Cerebellar nuclear complex (tissue), 1 donor: ENCODE measurements around the gene LNPEP.

ENCODE experiments used
- DNase-seq, 2 experiments: peaks; one replicate each; lab custom pipeline; 2025; lab: John Stamatoyannopoulos, UW

LNPEP gene

GRCh38 chr5:96935559-96936430, at the start of gene LNPEP:
Gene LNPEP, plus strand, starts transcription at chr5:96936080. Its CDS starts 76 bp downstream, at chr5:96936156.
- DNase-seq: peak; percentile 69 to 87

GRCh38 chr5:96893342-96893741, 42.5 kb upstream of the LNPEP start:
- DNase-seq: no peak

DNA sequence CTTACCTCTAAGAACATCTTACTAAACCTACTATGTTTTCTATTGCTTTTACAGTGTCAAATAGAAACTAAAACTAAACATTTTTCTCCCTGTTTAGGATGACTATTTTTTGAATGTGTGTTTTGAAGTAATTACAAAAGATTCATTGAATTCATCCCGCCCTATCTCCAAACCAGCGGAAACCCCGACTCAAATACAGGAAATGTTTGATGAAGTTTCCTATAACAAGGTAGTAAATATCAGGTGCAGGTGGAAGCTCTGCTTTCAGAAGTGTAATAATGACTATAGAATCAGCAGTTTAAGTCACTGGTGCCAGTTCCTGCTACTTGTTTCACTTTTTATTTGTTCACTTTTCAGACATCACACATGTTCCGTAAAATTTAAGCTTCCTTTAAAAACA, 39.6 kb upstream of the LNPEP start:
- no peak for DNase-seq

DNA sequence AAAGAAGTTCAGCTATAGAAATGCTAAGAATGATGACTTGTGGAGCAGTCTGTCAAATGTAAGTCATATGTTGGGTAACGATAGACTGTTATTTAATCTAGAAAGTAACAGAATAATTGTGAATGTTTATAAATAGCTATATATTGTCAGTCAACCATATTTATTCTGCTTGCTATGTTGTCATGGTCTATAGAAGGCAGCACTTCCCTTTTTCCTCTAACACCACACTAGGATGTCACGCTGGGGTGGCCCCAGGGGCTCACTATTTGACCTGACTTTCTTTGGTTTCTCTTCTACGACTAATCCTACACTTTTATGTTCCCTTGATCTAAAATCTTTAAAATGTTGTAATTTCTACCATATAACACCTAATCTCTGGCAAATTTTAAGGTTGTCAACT, 39.1 kb upstream of the LNPEP start:
- no peak for DNase-seq

GRCh38 chr5:96901384-96901783, 34.5 kb upstream of the LNPEP start:
- no peak for DNase-seq

GRCh38 chr5:96901841-96902240, 34.0 kb upstream of the LNPEP start:
- DNase-seq: no peak

DNA sequence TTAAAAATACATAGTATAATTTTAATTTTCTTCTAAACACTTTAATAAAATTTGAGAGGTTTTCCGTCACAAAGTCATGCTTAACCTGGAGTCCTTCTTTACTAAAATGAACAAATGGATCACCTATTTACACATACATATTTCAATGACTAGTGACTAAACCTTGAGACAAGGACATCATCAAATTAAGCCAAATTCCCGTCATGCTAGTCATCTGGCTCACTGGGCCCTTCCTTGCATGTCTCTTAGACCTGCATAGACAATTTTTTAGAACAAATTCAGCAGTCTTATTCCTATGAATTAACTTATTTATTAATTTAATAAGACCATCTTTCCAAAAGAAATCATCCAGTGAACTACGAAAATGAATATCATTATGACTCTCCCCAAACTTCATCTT, 33.0 kb upstream of the LNPEP start:
- no peak for DNase-seq

GRCh38 chr5:96903300-96903699, 32.6 kb upstream of the LNPEP start:
- DNase-seq: no peak

- DNase-seq: no peak
These were observed 31.6 kb upstream of the LNPEP start for GRCh38 chr5:96904054-96904931.

DNA sequence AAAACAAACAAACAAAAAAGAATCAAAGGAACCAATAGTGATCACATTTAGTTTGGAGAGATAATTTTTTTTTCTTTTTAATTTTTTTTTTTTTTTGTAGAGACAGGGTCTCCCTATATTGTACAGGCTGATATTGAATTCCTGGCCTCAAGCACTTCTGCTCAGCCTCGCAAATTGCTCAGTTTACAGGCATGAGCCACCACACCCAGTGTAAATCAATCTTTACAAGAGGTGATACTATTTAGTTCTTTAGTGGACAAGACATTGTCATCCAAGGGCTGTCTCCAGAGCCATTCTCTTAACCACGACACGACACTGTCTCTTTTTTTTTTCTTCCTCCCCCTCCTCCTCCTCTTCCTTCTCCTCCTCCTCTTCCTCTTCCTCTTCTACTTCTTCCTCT, 30.0 kb upstream of the LNPEP start:
- DNase-seq: no peak

DNA sequence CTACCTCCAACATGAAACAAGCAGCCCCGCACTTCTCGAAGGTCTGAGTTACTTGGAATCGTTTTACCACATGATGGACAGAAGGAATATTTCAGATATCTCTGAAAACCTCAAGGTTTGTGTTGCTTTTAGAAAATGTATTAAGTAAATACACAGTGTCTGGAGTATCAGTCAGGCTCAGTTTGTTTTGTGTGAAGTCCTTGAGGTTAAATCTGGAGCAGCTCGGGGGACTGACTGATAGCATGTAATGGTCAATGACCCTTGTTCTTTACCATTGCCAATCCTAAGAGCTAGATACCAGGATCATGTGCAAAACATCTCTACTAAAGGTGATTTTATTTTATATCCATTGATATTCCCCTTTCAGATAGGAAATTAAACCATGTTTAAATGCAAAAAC, 26.9 kb upstream of the LNPEP start:
- no peak for DNase-seq

GRCh38 chr5:96909435-96909834, 26.4 kb upstream of the LNPEP start:
- no peak for DNase-seq

DNA sequence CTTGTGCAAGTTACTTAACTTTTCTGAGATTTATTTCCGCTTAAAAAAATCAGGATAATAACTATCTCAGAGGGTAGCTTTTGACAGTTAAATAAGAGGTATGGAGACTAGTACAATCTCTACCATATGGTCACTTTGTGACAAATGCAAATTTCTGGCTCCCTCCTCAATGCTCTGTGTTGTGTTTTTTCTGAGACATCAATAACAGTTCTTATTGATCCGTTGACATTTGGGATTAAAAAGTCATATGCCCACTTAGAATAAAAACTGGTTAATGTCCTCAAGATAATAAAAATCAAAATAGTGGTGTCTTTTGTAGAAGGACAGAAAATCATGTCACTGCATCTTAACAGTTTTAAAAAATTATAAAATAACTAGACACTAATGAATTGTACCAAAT, 24.7 kb upstream of the LNPEP start:
- no peak for DNase-seq

DNA sequence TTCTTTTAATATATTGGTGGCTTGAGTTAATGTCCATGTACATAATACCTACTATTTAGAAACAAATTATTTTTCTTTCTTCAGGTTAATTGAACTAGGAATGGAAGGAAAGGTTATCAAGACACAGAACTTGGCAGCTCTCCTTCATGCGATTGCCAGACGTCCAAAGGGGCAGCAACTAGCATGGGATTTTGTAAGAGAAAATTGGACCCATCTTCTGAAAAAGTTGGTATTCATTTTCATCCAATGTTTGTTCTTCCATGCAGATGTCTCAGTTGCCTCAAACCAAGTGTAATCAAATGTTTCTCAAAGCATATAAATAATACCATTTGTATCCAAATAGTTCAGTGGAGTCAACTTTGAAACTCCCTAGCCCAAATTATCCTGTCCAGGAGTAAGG, 22.6 kb upstream of the LNPEP start:
- no peak for DNase-seq

DNA sequence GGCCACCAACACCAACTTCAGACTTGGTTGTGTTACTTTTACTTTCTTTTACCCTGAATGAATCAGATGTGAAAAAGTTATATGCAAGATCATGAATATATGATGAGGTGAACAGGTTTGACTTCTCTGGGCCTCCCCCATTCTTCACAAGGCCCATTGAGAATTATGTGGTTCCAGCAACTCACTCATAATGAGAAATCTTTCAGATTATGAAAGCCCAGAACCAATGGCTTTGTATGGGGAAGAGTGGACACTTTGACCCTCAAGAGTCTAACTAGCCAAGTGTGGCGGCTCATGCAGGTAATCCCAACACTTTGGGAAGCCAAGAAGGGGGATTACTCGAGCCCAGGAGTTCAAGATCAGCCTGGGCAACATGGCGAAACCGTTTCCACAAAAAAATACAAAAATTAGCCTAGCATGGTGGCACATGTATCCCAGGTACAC, 16.1 kb upstream of the LNPEP start:
- DNase-seq: no peak

DNA sequence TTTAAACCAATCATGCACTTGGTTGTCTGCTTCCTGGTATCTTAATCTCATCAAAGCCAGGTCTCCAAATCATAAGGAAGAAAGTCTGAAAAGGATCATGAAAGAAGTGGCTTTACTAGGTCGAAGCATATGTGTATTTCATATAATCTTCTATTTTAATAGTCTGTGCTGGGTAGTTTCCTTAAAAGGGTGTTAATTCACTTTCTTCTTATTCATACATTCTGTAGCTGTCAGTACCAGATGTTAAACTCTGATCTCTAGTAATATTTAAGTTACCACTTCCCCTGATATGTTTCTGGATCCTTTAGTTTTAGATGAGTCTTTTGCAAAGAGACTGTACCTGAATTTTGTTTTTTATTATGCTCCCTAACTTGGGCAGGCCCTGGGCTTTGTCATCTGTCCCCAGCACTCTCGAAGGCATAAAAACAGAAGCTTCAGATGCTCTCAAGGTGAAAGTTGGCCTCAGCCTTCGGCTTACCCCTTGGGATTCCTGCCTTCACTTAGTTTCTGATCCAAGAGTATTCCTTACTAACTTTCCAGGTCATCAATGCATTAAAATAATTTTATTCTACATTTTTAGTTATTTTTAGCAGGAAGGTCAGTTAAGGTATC, 15.0 kb upstream of the LNPEP start:
- DNase-seq: no peak

GRCh38 chr5:96922499-96923244, 13.2 kb upstream of the LNPEP start:
- DNase-seq: no peak

DNA sequence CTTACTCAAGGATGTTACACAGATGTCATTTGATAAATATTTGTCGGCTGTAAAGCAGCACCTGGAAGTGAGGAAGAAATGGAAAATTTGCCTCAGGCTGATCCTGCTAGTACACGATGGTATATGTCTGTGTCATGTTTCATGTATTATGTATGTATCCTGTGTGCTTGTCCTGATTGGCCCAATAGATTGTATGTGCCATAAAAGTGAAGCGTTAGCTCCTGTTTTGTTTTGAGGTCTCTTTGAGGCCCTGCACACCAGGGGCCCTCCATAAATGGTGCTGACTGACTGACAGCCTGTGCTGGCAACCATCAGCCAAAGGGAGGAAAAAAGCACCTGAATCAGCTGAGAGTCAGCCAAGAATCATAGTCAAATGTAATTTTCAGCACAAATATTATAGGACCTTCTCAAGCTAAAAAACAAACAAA, 11.8 kb upstream of the LNPEP start:
- DNase-seq: peak in 1 of 2 experiments; percentile 57

DNA sequence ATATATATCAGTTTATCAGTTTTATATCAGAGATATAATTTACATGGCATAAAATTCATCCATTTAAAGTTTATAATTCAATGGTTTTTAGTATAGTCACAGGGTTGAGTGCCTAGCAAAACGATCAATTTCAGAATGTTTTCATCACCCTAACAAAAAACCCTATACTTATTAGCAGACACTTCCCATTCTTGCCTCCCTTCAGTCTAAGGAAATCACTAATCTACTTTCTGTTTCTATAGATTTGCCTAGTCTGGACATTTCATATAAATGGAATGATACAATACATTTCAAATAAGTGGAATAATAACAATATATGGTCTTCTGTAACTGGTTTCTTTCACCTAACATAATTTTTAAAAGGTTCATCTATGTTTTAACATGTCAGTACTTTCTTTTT, 9.6 kb upstream of the LNPEP start:
- DNase-seq: no peak

GRCh38 chr5:96927008-96927407, 8.9 kb upstream of the LNPEP start:
- no peak for DNase-seq

DNA sequence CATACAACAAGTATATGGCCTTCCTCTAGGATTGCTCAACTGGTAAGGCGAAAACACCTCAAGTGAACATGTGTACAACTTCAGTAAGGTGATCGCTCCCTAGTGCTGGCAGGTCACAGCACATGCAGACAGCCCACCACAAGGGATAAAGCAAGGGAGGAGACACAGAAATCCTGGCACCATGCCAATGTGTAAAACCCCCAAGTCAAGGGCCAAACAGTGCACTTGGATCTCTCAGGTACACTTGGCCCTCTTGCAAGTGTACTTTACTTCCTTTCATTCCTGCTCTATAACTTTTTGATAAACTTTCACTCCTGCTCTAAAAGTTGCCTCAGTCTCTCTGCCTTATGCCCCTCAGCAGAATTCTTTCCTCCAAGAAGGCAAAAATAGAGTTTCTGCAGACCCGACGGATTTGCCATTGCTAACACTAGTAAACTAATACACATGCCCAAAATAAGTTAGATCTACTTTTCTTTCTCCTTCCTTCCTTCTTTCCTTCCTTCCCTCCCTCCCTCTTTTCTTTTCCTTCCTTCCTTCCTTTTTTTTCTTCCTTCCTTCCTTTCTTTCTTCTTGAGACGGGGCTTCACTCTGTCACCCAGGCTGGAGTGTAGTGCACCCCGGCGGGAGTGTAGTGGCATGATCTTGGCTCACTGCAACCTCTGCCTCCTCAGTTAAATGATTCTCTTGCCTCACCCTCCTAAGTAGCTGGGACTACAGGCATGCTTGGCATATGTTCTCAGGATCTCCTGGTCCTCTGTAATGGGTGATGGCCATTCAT, 6.8 kb upstream of the LNPEP start:
- DNase-seq: no peak
